OCI-LY1 (cell line): ENCODE measurements around the gene IL17RB.

Experiments used
- EZH2 ChIP-seq: fragments of 200-600 bp; sonication (generic), shearing (Covaris generic); IDR thresholded peaks from 2 replicates; pipeline ENCODE4 v1.8.0; 2017; ENCODE audit warnings: borderline replicate concordance, mixed run types, mild to moderate bottlenecking, antibody characterized with exemption, low read length, moderate library complexity, mixed read lengths
- TF ChIP-seq, protein P1 (sequence below): fragments of 200-600 bp; sonication (generic), shearing (Covaris generic); IDR thresholded peaks from 2 replicates; pipeline ENCODE4 v1.5.1; 2017; ENCODE audit warnings: mild to moderate bottlenecking, antibody characterized with exemption, low read length, moderate library complexity, mixed read lengths

DNA sequence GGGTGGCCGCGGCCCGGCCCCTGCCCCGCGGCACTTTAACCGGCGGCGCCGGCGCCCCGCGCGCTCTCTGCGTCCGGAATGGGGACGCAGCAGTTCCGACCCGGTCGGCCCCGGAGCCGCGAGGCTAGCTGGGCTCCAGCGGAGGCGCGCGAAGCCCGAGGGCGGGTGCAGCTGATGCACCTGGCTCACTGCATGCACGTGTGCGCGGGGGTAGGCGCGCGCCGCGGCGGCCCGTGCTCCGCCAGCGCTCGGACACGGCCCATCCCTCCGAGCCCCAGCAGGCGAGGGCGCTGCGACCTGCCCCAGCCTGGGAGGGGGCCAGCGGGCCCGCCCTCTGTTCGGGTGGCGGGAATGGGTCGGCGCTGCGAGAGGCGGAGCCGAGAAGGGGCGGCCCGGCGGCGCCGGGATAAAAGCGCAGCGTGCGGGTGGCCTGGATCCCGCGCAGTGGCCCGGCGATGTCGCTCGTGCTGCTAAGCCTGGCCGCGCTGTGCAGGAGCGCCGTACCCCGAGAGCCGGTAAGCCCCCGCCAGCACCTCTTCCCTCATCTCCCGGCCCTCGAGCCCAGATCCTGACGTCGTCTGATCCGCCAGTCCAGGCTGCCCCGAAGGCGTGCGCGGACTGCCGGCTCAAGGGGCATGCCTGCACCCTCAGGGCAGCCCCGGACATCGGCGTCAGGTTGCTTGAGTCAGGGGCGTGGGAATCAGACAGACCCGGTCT, at the start of gene IL17RB, which contains the start of gene CHDH:
- TF ChIP-seq, protein P1, sequence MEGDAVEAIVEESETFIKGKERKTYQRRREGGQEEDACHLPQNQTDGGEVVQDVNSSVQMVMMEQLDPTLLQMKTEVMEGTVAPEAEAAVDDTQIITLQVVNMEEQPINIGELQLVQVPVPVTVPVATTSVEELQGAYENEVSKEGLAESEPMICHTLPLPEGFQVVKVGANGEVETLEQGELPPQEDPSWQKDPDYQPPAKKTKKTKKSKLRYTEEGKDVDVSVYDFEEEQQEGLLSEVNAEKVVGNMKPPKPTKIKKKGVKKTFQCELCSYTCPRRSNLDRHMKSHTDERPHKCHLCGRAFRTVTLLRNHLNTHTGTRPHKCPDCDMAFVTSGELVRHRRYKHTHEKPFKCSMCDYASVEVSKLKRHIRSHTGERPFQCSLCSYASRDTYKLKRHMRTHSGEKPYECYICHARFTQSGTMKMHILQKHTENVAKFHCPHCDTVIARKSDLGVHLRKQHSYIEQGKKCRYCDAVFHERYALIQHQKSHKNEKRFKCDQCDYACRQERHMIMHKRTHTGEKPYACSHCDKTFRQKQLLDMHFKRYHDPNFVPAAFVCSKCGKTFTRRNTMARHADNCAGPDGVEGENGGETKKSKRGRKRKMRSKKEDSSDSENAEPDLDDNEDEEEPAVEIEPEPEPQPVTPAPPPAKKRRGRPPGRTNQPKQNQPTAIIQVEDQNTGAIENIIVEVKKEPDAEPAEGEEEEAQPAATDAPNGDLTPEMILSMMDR, result no peak
- TF ChIP-seq EZH2, result no peak
